B cell (primary cell): ENCODE results near the gene RAI1. TPM values are rescaled to one million over a fixed set of nuclear protein-coding genes. Genes with fewer than 3 reads are reported as not detected.

Experiments used
- ATAC-seq: fragments of 200-7000 bp; cut with Tn5 transposase; one replicate; pipeline ENCODE4 v1.10.0; 2021; ENCODE audit warnings: low read depth, mild to moderate bottlenecking, moderate number of reproducible peaks, moderate library complexity
- CTCF ChIA-PET: fragments of 350-600 bp; sonication (Branson Sonifier 250); formaldehyde crosslinking; loops from one replicate; lab custom pipeline; 2021; ENCODE audit warnings: antibody characterized with exemption, inconsistent platforms; lab: Charles Lee
- POLR2A ChIA-PET: fragments of 350-600 bp; sonication (Branson Sonifier 250); formaldehyde crosslinking; loops from one replicate; lab custom pipeline; 2021; ENCODE audit warnings: antibody characterized with exemption; lab: Charles Lee
- DNase-seq: peaks from one replicate; pipeline ENCODE4 v3.0.0; 2013
- H2AFZ ChIP-seq: 2 replicates; pipeline ENCODE4 v1.6.1; 2012; ENCODE audit warnings: mild to moderate bottlenecking, low read depth, low read length; ENCODE audit not compliant: insufficient read depth, poor library complexity, severe bottlenecking
- H3K27ac ChIP-seq, 2 donors: 1 replicate in 1 of 2; 2 replicates in 1 of 2; pipeline ENCODE4 v1.5.1; 2012 to 2013; ENCODE audit warnings: low read length in 2 of 2, mild to moderate bottlenecking in 2 of 2, moderate library complexity in 1 of 2
- H3K27me3 ChIP-seq, 4 experiments: fragments of 200-600 bp in 1 of 4; sonication (generic) in 1 of 4; replicated peaks in 1 of 4; 1 replicate in 2 of 4; 2 replicates in 2 of 4; pipeline versions ENCODE4 v1.6.1 to v1.7.0; 2013 to 2016; ENCODE audit warnings: low read length in 3 of 4, mild to moderate bottlenecking in 2 of 4, mixed read lengths in 1 of 4, moderate library complexity in 1 of 4; ENCODE audit not compliant: insufficient read depth in 4 of 4, control insufficient read depth in 3 of 4; ENCODE audit errors: control extremely low read depth in 1 of 4
- H3K36me3 ChIP-seq, 2 experiments: replicated peaks in 1 of 2; 1 replicate in 1 of 2; 2 replicates in 1 of 2; pipeline versions ENCODE4 v1.6.1 to v1.7.1; 2013; ENCODE audit warnings: low read length in 1 of 2; ENCODE audit not compliant: insufficient read depth in 2 of 2, control insufficient read depth in 1 of 2; ENCODE audit errors: control extremely low read depth in 1 of 2, extremely low read depth in 1 of 2
- H3K4me1 ChIP-seq, 2 donors: fragments of 200-600 bp in 1 of 2; sonication (generic) in 1 of 2; 1 replicate in 1 of 2; 2 replicates in 1 of 2; pipeline versions ENCODE4 v1.5.1 to v1.6.1; 2013 to 2017; ENCODE audit warnings: low read length in 2 of 2; ENCODE audit not compliant: control insufficient read depth in 2 of 2, insufficient read depth in 2 of 2
- H3K4me2 ChIP-seq: replicated peaks from 2 replicates; pipeline ENCODE3; 2012; ENCODE audit warnings: mild to moderate bottlenecking, low read depth, low read length; ENCODE audit not compliant: poor library complexity, severe bottlenecking
- H3K4me3 ChIP-seq, 5 experiments: fragments of 200-600 bp in 1 of 5; sonication (generic) in 1 of 5; 1 replicate in 3 of 5; 2 replicates in 2 of 5; pipeline versions ENCODE4 v1.5.1 to v1.7.0; 2011 to 2016; ENCODE audit warnings: low read length in 4 of 5, mild to moderate bottlenecking in 4 of 5, low read depth in 2 of 5, control low read depth in 1 of 5, moderate library complexity in 1 of 5; ENCODE audit not compliant: insufficient read depth in 1 of 5; ENCODE audit errors: control extremely low read depth in 1 of 5, extremely low read depth in 1 of 5
- H3K79me2 ChIP-seq: fragments of 200-600 bp; sonication (generic); one replicate; pipeline ENCODE4 v1.6.0; 2016; ENCODE audit warnings: low read length; ENCODE audit not compliant: control insufficient read depth, insufficient read depth
- H3K9ac ChIP-seq: fragments of 200-600 bp; sonication (generic); 2 replicates; pipeline ENCODE4 v1.6.1; 2017; ENCODE audit warnings: mild to moderate bottlenecking, low read length, moderate library complexity
- H3K9me3 ChIP-seq, 3 donors: one replicate each; pipeline versions ENCODE4 v1.6.1 to v1.7.1; 2013; ENCODE audit warnings: low read length in 2 of 3; ENCODE audit not compliant: control insufficient read depth in 2 of 3, insufficient read depth in 1 of 3; ENCODE audit errors: control extremely low read depth in 1 of 3
- H4K20me1 ChIP-seq: 2 replicates; pipeline ENCODE4 v1.6.0; 2012; ENCODE audit warnings: mild to moderate bottlenecking, low read length; ENCODE audit not compliant: insufficient read depth, control insufficient read depth, poor library complexity, severe bottlenecking
- H3K27ac Mint-ChIP-seq: one replicate; pipeline ENCODE4 v1.8.0; 2021; ENCODE audit warnings: mixed read lengths
- H3K27me3 Mint-ChIP-seq: one replicate; pipeline ENCODE4 v1.8.0; 2021; ENCODE audit warnings: mixed read lengths
- H3K4me1 Mint-ChIP-seq: one replicate; pipeline ENCODE4 v1.8.0; 2021; ENCODE audit warnings: mixed read lengths
- H3K4me3 Mint-ChIP-seq: one replicate; pipeline ENCODE4 v1.8.0; 2021; ENCODE audit warnings: mixed read lengths
- H3K9me3 Mint-ChIP-seq: one replicate; pipeline ENCODE4 v1.8.0; 2022; ENCODE audit warnings: mixed read lengths; ENCODE audit not compliant: insufficient read depth
- EZH2 ChIP-seq: IDR thresholded peaks from 2 replicates; pipeline ENCODE4 v1.6.1; 2012; ENCODE audit warnings: borderline replicate concordance, low read depth, mild to moderate bottlenecking, moderate library complexity, low read length; ENCODE audit not compliant: insufficient read depth, poor library complexity, severe bottlenecking
- WGBS: methylation state at CpG from one replicate; pipeline ENCODE4 v1.1.5; 2013; ENCODE audit warnings: missing lambda C conversion rate; ENCODE audit not compliant: insufficient coverage; 5-methylcytosine and 5-hydroxymethylcytosine counted together
- intact Hi-C: fragments of 100-400 bp; cut with micrococcal nuclease; formaldehyde crosslinking; loops from one replicate; pipeline ENCODE4 v1.10.0; 2022
- polyA plus RNA-seq: library from polyadenylated mRNA; depleted of rRNA; stranded (reverse); fragments of >200 nt; gene quantifications from 2 replicates; pipeline ENCODE4 v1.2.3, GENCODE V29; 2012
- total RNA-seq, 2 donors: library from RNA; stranded (reverse); fragments of 120-200 nt in 1 of 2; gene quantifications; 1 replicate in 1 of 2; 2 replicates in 1 of 2; pipeline versions ENCODE4 v1.2.3 to v1.2.4, GENCODE V29; 2013 to 2022
- TF ChIP-seq, protein P1 (sequence below): fragments of 200-600 bp; IDR thresholded peaks from one replicate; pipeline ENCODE4 v1.8.0; 2022; ENCODE audit warnings: antibody characterized with exemption, mild to moderate bottlenecking

Gene RAI1
- total and polyA plus RNA-seq, 2 donors (not counting 1 experiment from before 2014, with no cell fraction given), result 4.7 to 34.0 TPM

DNA sequence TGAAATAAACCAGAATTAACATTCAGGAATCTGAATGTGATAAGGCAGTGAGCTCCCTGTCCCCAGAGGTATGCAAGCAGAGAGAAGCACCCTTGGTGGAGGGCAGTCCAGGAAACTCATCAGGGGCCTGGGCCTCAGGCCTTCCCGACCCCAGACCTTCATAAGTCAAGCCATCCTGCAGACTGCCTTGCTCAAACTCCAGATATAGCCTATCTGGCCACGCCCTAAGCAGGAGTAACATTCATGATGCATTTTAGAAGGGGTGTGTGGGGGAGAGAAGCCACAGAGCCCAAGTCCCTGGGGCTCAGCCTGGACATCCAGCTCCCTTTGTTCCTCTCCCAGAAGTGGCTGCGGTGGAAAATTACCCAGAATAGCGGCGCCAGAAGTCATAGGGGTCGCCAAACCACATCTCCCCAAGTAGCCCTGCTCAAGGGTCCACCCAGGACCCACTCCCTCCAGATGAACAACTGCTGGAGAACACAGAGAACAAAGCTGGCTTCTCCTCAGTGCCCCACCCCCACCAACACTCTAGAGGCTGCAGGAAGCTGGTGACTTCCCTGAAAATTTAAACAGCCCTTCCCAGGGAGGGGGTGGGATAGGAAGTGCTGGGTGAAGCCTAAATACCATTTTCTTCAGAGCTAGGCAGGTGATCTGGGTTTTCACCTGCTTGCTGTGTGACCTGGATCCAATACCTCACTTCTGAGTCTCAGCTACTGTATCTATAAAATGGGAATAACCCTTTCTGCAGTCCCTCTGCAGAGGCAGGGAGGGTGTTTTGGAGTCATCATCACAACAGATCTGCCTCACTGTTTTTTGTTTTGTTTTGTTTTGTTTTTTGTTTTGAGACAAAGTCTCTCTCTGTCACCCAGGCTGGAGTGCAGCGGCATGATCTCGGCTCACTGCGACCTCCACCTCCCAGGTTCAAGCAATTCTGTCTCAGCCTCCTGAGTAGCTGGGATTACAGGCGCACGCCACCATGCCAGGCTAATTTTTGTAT is 157.0 kb downstream of the RAI1 start:
- ChIA-PET CTCF (interaction anchor here (0.9 to 2.5 kb wide), 3 partner anchors 22 to 156 kb away, joined by 3 to 11 read pairs (median 5); no protein-coding TSS in a partner anchor), POLR2A (no interaction called here)
- TF ChIP-seq, protein P1, sequence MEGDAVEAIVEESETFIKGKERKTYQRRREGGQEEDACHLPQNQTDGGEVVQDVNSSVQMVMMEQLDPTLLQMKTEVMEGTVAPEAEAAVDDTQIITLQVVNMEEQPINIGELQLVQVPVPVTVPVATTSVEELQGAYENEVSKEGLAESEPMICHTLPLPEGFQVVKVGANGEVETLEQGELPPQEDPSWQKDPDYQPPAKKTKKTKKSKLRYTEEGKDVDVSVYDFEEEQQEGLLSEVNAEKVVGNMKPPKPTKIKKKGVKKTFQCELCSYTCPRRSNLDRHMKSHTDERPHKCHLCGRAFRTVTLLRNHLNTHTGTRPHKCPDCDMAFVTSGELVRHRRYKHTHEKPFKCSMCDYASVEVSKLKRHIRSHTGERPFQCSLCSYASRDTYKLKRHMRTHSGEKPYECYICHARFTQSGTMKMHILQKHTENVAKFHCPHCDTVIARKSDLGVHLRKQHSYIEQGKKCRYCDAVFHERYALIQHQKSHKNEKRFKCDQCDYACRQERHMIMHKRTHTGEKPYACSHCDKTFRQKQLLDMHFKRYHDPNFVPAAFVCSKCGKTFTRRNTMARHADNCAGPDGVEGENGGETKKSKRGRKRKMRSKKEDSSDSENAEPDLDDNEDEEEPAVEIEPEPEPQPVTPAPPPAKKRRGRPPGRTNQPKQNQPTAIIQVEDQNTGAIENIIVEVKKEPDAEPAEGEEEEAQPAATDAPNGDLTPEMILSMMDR, result no peak
- TF ChIP-seq EZH2, result no peak
- no peak overlapping the region for H3K9ac ChIP-seq
- H3K27me3 ChIP-seq, result no peaks in the 10 kb centered on the region
- DNase-seq (no peak), ATAC-seq (no peak)
- H3K27ac Mint-ChIP-seq, result peak overlapping the region; percentile 11
- 39% methylated on average over 7 of the region's 11 CpGs for WGBS
- H3K36me3 ChIP-seq, result no peaks in the 10 kb centered on the region
- H4K20me1 ChIP-seq, result peaks cover 24% of the 10 kb centered on the region
- no peaks in the 10 kb centered on the region for H3K27me3 Mint-ChIP-seq
- H3K9me3 ChIP-seq, result no peaks in the 10 kb centered on the region
- no peaks in the 10 kb centered on the region for H3K9me3 Mint-ChIP-seq
- H3K27ac ChIP-seq, result no peak overlapping the region
- peaks cover 14% of the 10 kb centered on the region for H3K79me2 ChIP-seq
- no peak overlapping the region for H3K4me2 ChIP-seq
- H3K4me1 Mint-ChIP-seq, result peaks cover 57% of the 10 kb centered on the region
- intact Hi-C loops, result loop anchor here (2.0 to 10.0 kb wide), 5 partner anchors 146 to 865 kb away; partner anchors contain the start of genes ALKBH5, ATPAF2, COPS3 and GID4
- H3K4me1 ChIP-seq, result peaks cover 45 to 64% of the 10 kb centered on the region in 2 donors
- H3K4me3 Mint-ChIP-seq, result peak overlapping the region; percentile 88
- H3K4me3 ChIP-seq, result no peak overlapping the region
- no peak overlapping the region for H2AFZ ChIP-seq
